AG04450 (cell line): ENCODE results near the gene SYT17. TPM values are rescaled to one million over a fixed set of nuclear protein-coding genes. Genes with fewer than 3 reads are reported as not detected.

Experiments
- CTCF ChIA-PET: fragments of 300-600, 350-600 bp; formaldehyde crosslinking; extraction: SDS; loops from one replicate; lab custom pipeline; 2022; ENCODE audit warnings: antibody characterized with exemption, inconsistent platforms; lab: Charles Lee
- POLR2A ChIA-PET: fragments of 350-600 bp; formaldehyde crosslinking; extraction: SDS; loops from one replicate; lab custom pipeline; 2021; ENCODE audit warnings: antibody characterized with exemption, inconsistent platforms; lab: Yijun Ruan, JAX
- DNase-seq: peaks from one replicate; pipeline ENCODE4 v3.0.0-alpha.2; 2011; ENCODE audit warnings: low read depth, low spot score
- H3K27ac ChIP-seq: one replicate; pipeline ENCODE4 v1.5.1; 2012; ENCODE audit warnings: low read depth, low read length, control low read depth
- H3K27me3 ChIP-seq: one replicate; pipeline ENCODE4 v1.6.0; 2012; ENCODE audit warnings: low read length; ENCODE audit not compliant: control insufficient read depth, insufficient read depth
- H3K4me3 ChIP-seq: 2 replicates; pipeline ENCODE4 v1.5.1; 2011; ENCODE audit warnings: mild to moderate bottlenecking, low read depth, low read length, control low read depth
- H3K9me3 ChIP-seq: 2 replicates; pipeline ENCODE4 v1.5.1; 2012; ENCODE audit warnings: low read length; ENCODE audit not compliant: control insufficient read depth, insufficient read depth
- polyA plus RNA-seq: library from polyadenylated mRNA; depleted of rRNA; stranded (reverse); fragments of >200 nt; gene quantifications from 2 replicates; pipeline ENCODE4 v1.2.3, GENCODE V29; 2011
- TF ChIP-seq, protein P1 (sequence below): IDR thresholded peaks from 2 replicates; pipeline ENCODE4 v1.5.1; 2011; ENCODE audit warnings: low read depth, low read length, control low read depth, inconsistent platforms

SYT17 gene
- polyA plus RNA-seq, 1 experiment = 0.27 TPM

GRCh38 chr16:19230575-19230974 is 62.5 kb downstream of the SYT17 start:
- CTCF ChIA-PET = no interaction called here
- TF ChIP-seq, protein P1, sequence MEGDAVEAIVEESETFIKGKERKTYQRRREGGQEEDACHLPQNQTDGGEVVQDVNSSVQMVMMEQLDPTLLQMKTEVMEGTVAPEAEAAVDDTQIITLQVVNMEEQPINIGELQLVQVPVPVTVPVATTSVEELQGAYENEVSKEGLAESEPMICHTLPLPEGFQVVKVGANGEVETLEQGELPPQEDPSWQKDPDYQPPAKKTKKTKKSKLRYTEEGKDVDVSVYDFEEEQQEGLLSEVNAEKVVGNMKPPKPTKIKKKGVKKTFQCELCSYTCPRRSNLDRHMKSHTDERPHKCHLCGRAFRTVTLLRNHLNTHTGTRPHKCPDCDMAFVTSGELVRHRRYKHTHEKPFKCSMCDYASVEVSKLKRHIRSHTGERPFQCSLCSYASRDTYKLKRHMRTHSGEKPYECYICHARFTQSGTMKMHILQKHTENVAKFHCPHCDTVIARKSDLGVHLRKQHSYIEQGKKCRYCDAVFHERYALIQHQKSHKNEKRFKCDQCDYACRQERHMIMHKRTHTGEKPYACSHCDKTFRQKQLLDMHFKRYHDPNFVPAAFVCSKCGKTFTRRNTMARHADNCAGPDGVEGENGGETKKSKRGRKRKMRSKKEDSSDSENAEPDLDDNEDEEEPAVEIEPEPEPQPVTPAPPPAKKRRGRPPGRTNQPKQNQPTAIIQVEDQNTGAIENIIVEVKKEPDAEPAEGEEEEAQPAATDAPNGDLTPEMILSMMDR = no peak

DNA sequence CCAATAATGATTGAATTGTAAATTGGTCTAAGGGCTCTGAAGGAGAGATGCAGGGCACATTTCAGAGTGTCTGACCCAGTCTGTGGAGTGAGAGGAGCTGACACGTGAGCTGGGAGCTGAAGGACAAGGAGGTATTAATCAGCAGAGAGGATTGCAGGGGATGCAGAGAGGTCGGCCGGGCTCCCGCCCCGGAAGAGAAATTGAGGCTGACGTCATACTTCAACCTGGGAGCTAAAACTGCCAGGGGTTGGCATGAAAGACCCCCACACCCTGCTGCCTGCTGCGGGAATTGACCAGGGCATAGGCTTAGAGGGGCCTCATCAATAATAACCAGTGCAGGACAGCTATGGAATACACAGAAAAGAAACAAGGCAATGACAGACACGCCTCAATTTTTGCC is 63.8 kb downstream of the SYT17 start:
- Histone ChIP-seq H3K9me3 (no peaks in the 10 kb centered on the region), H3K27ac (no peak overlapping the region), H3K4me3 (no peak overlapping the region), H3K27me3 (no peaks in the 10 kb centered on the region)
- ChIA-PET CTCF (no interaction called here), POLR2A (no interaction called here)
- DNase-seq = no peak
- TF ChIP-seq, protein P1 = no peak

More at GRCh38 chr16:19230575-19230974, 62.5 kb downstream of the SYT17 start:
- Histone ChIP-seq H3K27me3 (no peaks in the 10 kb centered on the region), H3K27ac (no peak overlapping the region), H3K4me3 (no peak overlapping the region), H3K9me3 (no peaks in the 10 kb centered on the region)
- no peak for DNase-seq
- POLR2A ChIA-PET = no interaction called here

- no peak for DNase-seq
- H3K4me3 ChIP-seq = no peak overlapping the region
- ChIA-PET CTCF (no interaction called here), POLR2A (no interaction called here)
- no peaks in the 10 kb centered on the region for H3K27me3 ChIP-seq
- no peaks in the 10 kb centered on the region for H3K9me3 ChIP-seq
- H3K27ac ChIP-seq = no peak overlapping the region
- TF ChIP-seq, protein P1 = no peak
These were observed 64.9 kb downstream of the SYT17 start for GRCh38 chr16:19232988-19233387.

DNA sequence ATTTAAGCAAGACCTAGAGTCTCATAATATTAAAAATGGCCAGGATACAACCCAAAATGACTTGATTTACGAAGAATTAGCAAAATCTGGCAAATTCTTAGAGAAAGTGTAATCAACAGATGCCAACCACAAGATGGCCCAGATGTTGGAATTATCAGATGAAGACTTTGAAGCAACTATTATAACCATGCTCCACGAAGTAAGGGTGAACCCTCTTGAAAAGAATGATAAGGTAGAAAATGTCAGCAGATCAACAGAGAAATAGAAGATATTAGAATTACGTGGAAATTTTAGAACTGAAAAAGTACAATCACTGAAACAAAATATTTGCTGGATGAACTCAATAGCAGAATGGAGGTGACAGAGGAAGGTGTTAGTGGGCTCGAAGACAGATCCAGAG is 67.4 kb downstream of the SYT17 start:
- CTCF ChIA-PET = no interaction called here

GRCh38 chr16:19235886-19236285 is 67.8 kb downstream of the SYT17 start:
- no peaks in the 10 kb centered on the region for H3K27me3 ChIP-seq
- CTCF ChIA-PET = no interaction called here
- H3K27ac ChIP-seq = no peak overlapping the region
- TF ChIP-seq, protein P1 = no peak
- POLR2A ChIA-PET = no interaction called here
- no peak for DNase-seq
- no peak overlapping the region for H3K4me3 ChIP-seq
- H3K9me3 ChIP-seq = peaks cover 13% of the 10 kb centered on the region

More for the DNA sequence above, 67.4 kb downstream of the SYT17 start:
- H3K9me3 ChIP-seq = peaks cover 10% of the 10 kb centered on the region
- no peaks in the 10 kb centered on the region for H3K27me3 ChIP-seq
- no peak overlapping the region for H3K4me3 ChIP-seq
- DNase-seq = no peak
- TF ChIP-seq, protein P1 = no peak
- no peak overlapping the region for H3K27ac ChIP-seq
- POLR2A ChIA-PET = no interaction called here
